ENCODE results near the gene MAP3K20.

MAP3K20 gene

GRCh38 chr2:173221937-173222594, 146.4 kb downstream of the MAP3K20 start:
- peak; percentile 92 for FAIRE-seq
- DNase-seq (ENCODE audit: insufficient read length, low spot score) = no peak

- FAIRE-seq (peak; percentile 11), DNase-seq (ENCODE audit: insufficient read length, low spot score) (no peak)
Measured at GRCh38 chr2:173223871-173224270, 148.2 kb downstream of the MAP3K20 start.

- no peak for DNase-seq (ENCODE audit: insufficient read length, low spot score)
- FAIRE-seq = no peak
Measured at GRCh38 chr2:173226899-173227698, 151.5 kb downstream of the MAP3K20 start.

- FAIRE-seq = no peak
- no peak for DNase-seq (ENCODE audit: insufficient read length, low spot score)
Measured at GRCh38 chr2:173229086-173229485, 153.4 kb downstream of the MAP3K20 start.

GRCh38 chr2:173230181-173230580, 154.5 kb downstream of the MAP3K20 start:
- DNase-seq (ENCODE audit: insufficient read length, low spot score) = no peak
- FAIRE-seq = no peak

- no peak for FAIRE-seq
- DNase-seq (ENCODE audit: insufficient read length, low spot score) = no peak
Measured at GRCh38 chr2:173231042-173231441, 155.4 kb downstream of the MAP3K20 start.

- DNase-seq (ENCODE audit: insufficient read length, low spot score) (no peak), FAIRE-seq (no peak)
Measured at GRCh38 chr2:173231465-173231864, 155.8 kb downstream of the MAP3K20 start.

- FAIRE-seq (no peak), DNase-seq (ENCODE audit: insufficient read length, low spot score) (no peak)
Measured at GRCh38 chr2:173232956-173233744, 157.5 kb downstream of the MAP3K20 start.

GRCh38 chr2:173235947-173236803, 160.5 kb downstream of the MAP3K20 start:
- FAIRE-seq = no peak
- DNase-seq (ENCODE audit: insufficient read length, low spot score) = no peak

- DNase-seq (ENCODE audit: insufficient read length, low spot score) (no peak), FAIRE-seq (no peak)
Measured at GRCh38 chr2:173238385-173238784, 162.7 kb downstream of the MAP3K20 start.

- DNase-seq (ENCODE audit: insufficient read length, low spot score) (no peak), FAIRE-seq (no peak)
Measured at GRCh38 chr2:173238831-173239230, 163.2 kb downstream of the MAP3K20 start.

GRCh38 chr2:173239644-173240043, 164.0 kb downstream of the MAP3K20 start:
- FAIRE-seq (no peak), DNase-seq (ENCODE audit: insufficient read length, low spot score) (peak; percentile 41)

GRCh38 chr2:173240083-173240482, 164.4 kb downstream of the MAP3K20 start:
- FAIRE-seq = peak; percentile 63

GRCh38 chr2:173241643-173242042, 166.0 kb downstream of the MAP3K20 start:
- DNase-seq (ENCODE audit: insufficient read length, low spot score) (no peak), FAIRE-seq (no peak)

More at GRCh38 chr2:173240083-173240482, 164.4 kb downstream of the MAP3K20 start:
- no peak for DNase-seq (ENCODE audit: insufficient read length, low spot score)

GRCh38 chr2:173247156-173247555, 171.5 kb downstream of the MAP3K20 start:
- FAIRE-seq = no peak
- no peak for DNase-seq (ENCODE audit: insufficient read length, low spot score)

GRCh38 chr2:173248381-173248780, 172.7 kb downstream of the MAP3K20 start:
- DNase-seq (ENCODE audit: insufficient read length, low spot score) (no peak), FAIRE-seq (no peak)

- FAIRE-seq = no peak
- DNase-seq (ENCODE audit: insufficient read length, low spot score) = no peak
Measured at GRCh38 chr2:173249661-173250641, 174.3 kb downstream of the MAP3K20 start.

GRCh38 chr2:173251225-173251624, 175.6 kb downstream of the MAP3K20 start:
- no peak for DNase-seq (ENCODE audit: insufficient read length, low spot score)
- no peak for FAIRE-seq

GRCh38 chr2:173252581-173252980, 176.9 kb downstream of the MAP3K20 start:
- DNase-seq (ENCODE audit: insufficient read length, low spot score) (no peak), FAIRE-seq (no peak)

All from GM19239 (cell line).